ENCODE data around the gene RFT1.

The RFT1 gene

GRCh38 chr3:53044711-53045517 is 85.3 kb downstream of the RFT1 start:
- Histone ChIP-seq H3K4me1 (ENCODE audit: control insufficient read depth, low read length) (peaks cover 43% of the 10 kb centered on the region), H4K20me1 (ENCODE audit: control insufficient read depth, insufficient read depth, low read depth, low read length) (peaks cover 10% of the 10 kb centered on the region; the same call in 1 of the 2 replicates), H3K27me3 (ENCODE audit: control insufficient read depth, low read length) (peaks cover 26% of the 10 kb centered on the region), H3K36me3 (ENCODE audit: control insufficient read depth, low read length) (no peaks in the 10 kb centered on the region), H3K4me2 (ENCODE audit: low read length) (peak overlapping the region; percentile 89), H3K9me3 (ENCODE audit: control insufficient read depth, insufficient read depth, low read length) (no peaks in the 10 kb centered on the region), H3K79me2 (ENCODE audit: control insufficient read depth, low read length) (peaks cover 40% of the 10 kb centered on the region), H3K4me3 (ENCODE audit: low read length) (peak overlapping the region; percentile 85), H3K27ac (ENCODE audit: low read depth, low read length) (no peak overlapping the region), H3F3A (ENCODE audit: control insufficient read depth, insufficient read depth) (peaks cover 29% of the 10 kb centered on the region), H3K9me2 (replicated peaks; ENCODE audit: control insufficient read depth, low read length) (no peaks in the 10 kb centered on the region)
- TF ChIP-seq CTCF (IDR thresholded peaks at IDR 0.05; ENCODE audit: low read depth, low read length, poor library complexity, severe bottlenecking) (no peak), EZH2phosphoT487 (IDR thresholded peaks at IDR 0.05; ENCODE audit: borderline replicate concordance, low read length) (no peak)

GRCh38 chr3:53044371-53044710 is 85.9 kb downstream of the RFT1 start:
- peaks cover 43% of the 10 kb centered on the region for H3K79me2 ChIP-seq (ENCODE audit: control insufficient read depth, low read length)
- no peak for TF ChIP-seq EZH2phosphoT487 (IDR thresholded peaks at IDR 0.05; ENCODE audit: borderline replicate concordance, low read length)
- TF ChIP-seq CTCF (IDR thresholded peaks at IDR 0.05; ENCODE audit: low read depth, low read length, poor library complexity, severe bottlenecking): no peak
- H3K27me3 ChIP-seq (ENCODE audit: control insufficient read depth, low read length): peaks cover 26% of the 10 kb centered on the region
- H3K9me2 ChIP-seq (replicated peaks; ENCODE audit: control insufficient read depth, low read length): no peaks in the 10 kb centered on the region
- peaks cover 10% of the 10 kb centered on the region; the same call in 1 of the 2 replicates for H4K20me1 ChIP-seq (ENCODE audit: control insufficient read depth, insufficient read depth, low read depth, low read length)
- H3K9me3 ChIP-seq (ENCODE audit: control insufficient read depth, insufficient read depth, low read length): no peaks in the 10 kb centered on the region
- H3K4me1 ChIP-seq (ENCODE audit: control insufficient read depth, low read length): peaks cover 44% of the 10 kb centered on the region
- H3K4me3 ChIP-seq (ENCODE audit: low read length): peak overlapping the region; percentile 85
- H3F3A ChIP-seq (ENCODE audit: control insufficient read depth, insufficient read depth): peaks cover 29% of the 10 kb centered on the region
- no peak overlapping the region for H3K27ac ChIP-seq (ENCODE audit: low read depth, low read length)
- peak overlapping the region; percentile 89 for H3K4me2 ChIP-seq (ENCODE audit: low read length)
- H3K36me3 ChIP-seq (ENCODE audit: control insufficient read depth, low read length): no peaks in the 10 kb centered on the region

GRCh38 chr3:53043738-53044137 is 86.5 kb downstream of the RFT1 start:
- H3K79me2 ChIP-seq (ENCODE audit: control insufficient read depth, low read length): peaks cover 49% of the 10 kb centered on the region
- peaks cover 26% of the 10 kb centered on the region for H3K27me3 ChIP-seq (ENCODE audit: control insufficient read depth, low read length)
- H3K36me3 ChIP-seq (ENCODE audit: control insufficient read depth, low read length): no peaks in the 10 kb centered on the region
- no peak for TF ChIP-seq CTCF (IDR thresholded peaks at IDR 0.05; ENCODE audit: low read depth, low read length, poor library complexity, severe bottlenecking)
- no peak for TF ChIP-seq EZH2phosphoT487 (IDR thresholded peaks at IDR 0.05; ENCODE audit: borderline replicate concordance, low read length)
- peaks cover 10% of the 10 kb centered on the region; the same call in 1 of the 2 replicates for H4K20me1 ChIP-seq (ENCODE audit: control insufficient read depth, insufficient read depth, low read depth, low read length)
- no peaks in the 10 kb centered on the region for H3K9me2 ChIP-seq (replicated peaks; ENCODE audit: control insufficient read depth, low read length)
- H3F3A ChIP-seq (ENCODE audit: control insufficient read depth, insufficient read depth): peaks cover 29% of the 10 kb centered on the region
- H3K4me1 ChIP-seq (ENCODE audit: control insufficient read depth, low read length): peaks cover 44% of the 10 kb centered on the region
- H3K4me2 ChIP-seq (ENCODE audit: low read length): peak overlapping the region; percentile 89
- 0 out of 2 replicates have a peak overlapping the region, but pooled peaks have one; percentile 8 for H3K4me3 ChIP-seq (ENCODE audit: low read length)
- H3K9me3 ChIP-seq (ENCODE audit: control insufficient read depth, insufficient read depth, low read length): no peaks in the 10 kb centered on the region
- H3K27ac ChIP-seq (ENCODE audit: low read depth, low read length): no peak overlapping the region

All from DOHH2 (cell line).